Muscle layer of duodenum (tissue), 2 donors: ENCODE measurements around the gene HECW1.
"Not testable (repeated sequence)": the region's sequence is repeated elsewhere in the genome, so short reads cannot be mapped to it uniquely, and the experiment has no call there.

Experiments
- H3K27ac ChIP-seq: one replicate; pipeline ENCODE4 v1.7.0; 2013; ENCODE audit warnings: mild to moderate bottlenecking, low read length
- H3K27me3 ChIP-seq: one replicate; pipeline ENCODE4 v1.7.0; 2013; ENCODE audit warnings: low read depth, mild to moderate bottlenecking, control low read depth, low read length
- H3K36me3 ChIP-seq, 2 donors: one replicate each; pipeline ENCODE4 v1.7.0; 2013; ENCODE audit warnings: low read length in 2 of 2, control low read depth in 1 of 2, mild to moderate bottlenecking in 1 of 2; ENCODE audit not compliant: insufficient read depth in 2 of 2, control insufficient read depth in 1 of 2
- H3K4me1 ChIP-seq, 2 donors: one replicate each; pipeline ENCODE4 v1.7.0; 2013; ENCODE audit warnings: low read length in 2 of 2, mild to moderate bottlenecking in 2 of 2, control low read depth in 1 of 2, moderate library complexity in 1 of 2; ENCODE audit not compliant: insufficient read depth in 2 of 2, control insufficient read depth in 1 of 2
- H3K4me3 ChIP-seq, 2 donors: one replicate each; pipeline ENCODE4 v1.7.0; 2013; ENCODE audit warnings: low read length in 2 of 2, low read depth in 1 of 2, mild to moderate bottlenecking in 1 of 2
- H3K9me3 ChIP-seq, 2 donors: one replicate each; pipeline ENCODE4 v1.7.0; 2013; ENCODE audit warnings: low read length in 2 of 2, control low read depth in 1 of 2, mild to moderate bottlenecking in 1 of 2; ENCODE audit not compliant: control insufficient read depth in 1 of 2
- donor health status: healthy.

The HECW1 gene

GRCh38 chr7:43589728-43590127 lies 477.3 kb downstream of the HECW1 start:
- H3K27me3 ChIP-seq, result no peaks in the 10 kb centered on the region
- H3K4me1 ChIP-seq, result peaks cover 0 to 6% of the 10 kb centered on the region in 2 donors
- no peaks in the 10 kb centered on the region for H3K9me3 ChIP-seq
- no peak overlapping the region for H3K4me3 ChIP-seq
- no peak overlapping the region for H3K27ac ChIP-seq
- H3K36me3 ChIP-seq, result no peaks in the 10 kb centered on the region

GRCh38 chr7:43590862-43591557 lies 478.6 kb downstream of the HECW1 start:
- Histone ChIP-seq H3K4me1 (peaks cover 0 to 2% of the 10 kb centered on the region in 2 donors), H3K36me3 (no peaks in the 10 kb centered on the region), H3K4me3 (no peak overlapping the region), H3K9me3 (no peaks in the 10 kb centered on the region), H3K27ac (no peak overlapping the region), H3K27me3 (no peaks in the 10 kb centered on the region)

- no peak overlapping the region for H3K4me3 ChIP-seq
- H3K4me1 ChIP-seq, result peaks cover 0 to 2% of the 10 kb centered on the region in 2 donors
- no peaks in the 10 kb centered on the region for H3K36me3 ChIP-seq
- no peaks in the 10 kb centered on the region for H3K27me3 ChIP-seq
- no peak overlapping the region for H3K27ac ChIP-seq
- no peaks in the 10 kb centered on the region for H3K9me3 ChIP-seq
Observed at GRCh38 chr7:43591558-43592180, 479.2 kb downstream of the HECW1 start.

- peaks cover 0 to 2% of the 10 kb centered on the region in 2 donors for H3K4me1 ChIP-seq
- no peaks in the 10 kb centered on the region for H3K27me3 ChIP-seq
- no peaks in the 10 kb centered on the region for H3K9me3 ChIP-seq
- peaks cover 5% of the 10 kb centered on the region in 2 donors for H3K36me3 ChIP-seq
- H3K4me3 ChIP-seq, result no peak overlapping the region
- H3K27ac ChIP-seq, result no peak overlapping the region
Observed at GRCh38 chr7:43592326-43592725, 479.9 kb downstream of the HECW1 start.

GRCh38 chr7:43593010-43593409 lies 480.6 kb downstream of the HECW1 start:
- Histone ChIP-seq H3K27me3 (no peaks in the 10 kb centered on the region), H3K36me3 (peaks cover 5 to 9% of the 10 kb centered on the region in 2 donors), H3K27ac (no peak overlapping the region)

GRCh38 chr7:43594020-43594419 lies 481.6 kb downstream of the HECW1 start:
- H3K4me3 ChIP-seq, result no peak overlapping the region
- H3K27ac ChIP-seq, result no peak overlapping the region
- H3K9me3 ChIP-seq, result no peaks in the 10 kb centered on the region
- peaks cover 0 to 2% of the 10 kb centered on the region in 2 donors for H3K4me1 ChIP-seq
- H3K27me3 ChIP-seq, result no peaks in the 10 kb centered on the region
- peaks cover 5 to 12% of the 10 kb centered on the region in 2 donors for H3K36me3 ChIP-seq

More at GRCh38 chr7:43593010-43593409, 480.6 kb downstream of the HECW1 start:
- no peaks in the 10 kb centered on the region for H3K9me3 ChIP-seq
- peaks cover 0 to 2% of the 10 kb centered on the region in 2 donors for H3K4me1 ChIP-seq
- no peak overlapping the region for H3K4me3 ChIP-seq

GRCh38 chr7:43596426-43596825 lies 484.0 kb downstream of the HECW1 start:
- H3K9me3 ChIP-seq, result not testable (repeated sequence)
- H3K36me3 ChIP-seq, result peaks cover 5 to 13% of the 10 kb centered on the region in 2 donors

GRCh38 chr7:43600056-43600455 lies 487.6 kb downstream of the HECW1 start:
- Histone ChIP-seq H3K4me3 (no peak overlapping the region), H3K27ac (no peak overlapping the region), H3K27me3 (no peaks in the 10 kb centered on the region), H3K9me3 (no peaks in the 10 kb centered on the region), H3K4me1 (peaks cover 0 to 5% of the 10 kb centered on the region in 2 donors), H3K36me3 (peaks cover 5 to 13% of the 10 kb centered on the region in 2 donors)

More at GRCh38 chr7:43596426-43596825, 484.0 kb downstream of the HECW1 start:
- not testable (repeated sequence) for H3K27ac ChIP-seq, H3K4me3 ChIP-seq, H3K27me3 ChIP-seq, H3K4me1 ChIP-seq

- Histone ChIP-seq H3K9me3 (no peaks in the 10 kb centered on the region), H3K36me3 (peaks cover 1 to 9% of the 10 kb centered on the region in 2 donors), H3K27ac (no peak overlapping the region), H3K4me3 (no peak overlapping the region), H3K4me1 (peaks cover 0 to 5% of the 10 kb centered on the region in 2 donors), H3K27me3 (no peaks in the 10 kb centered on the region)
Observed at GRCh38 chr7:43602256-43602655, 489.8 kb downstream of the HECW1 start.

GRCh38 chr7:43604251-43604650 lies 491.8 kb downstream of the HECW1 start:
- no peak overlapping the region for H3K4me3 ChIP-seq
- H3K27me3 ChIP-seq, result no peaks in the 10 kb centered on the region
- no peaks in the 10 kb centered on the region for H3K9me3 ChIP-seq
- H3K4me1 ChIP-seq, result peaks cover 0 to 5% of the 10 kb centered on the region in 2 donors
- peaks cover 0 to 6% of the 10 kb centered on the region in 2 donors for H3K36me3 ChIP-seq
- no peak overlapping the region for H3K27ac ChIP-seq

- Histone ChIP-seq H3K9me3 (no peaks in the 10 kb centered on the region), H3K27me3 (no peaks in the 10 kb centered on the region), H3K4me1 (peaks cover 8 to 22% of the 10 kb centered on the region in 2 donors), H3K36me3 (peaks cover 0 to 12% of the 10 kb centered on the region in 2 donors), H3K27ac (no peak overlapping the region), H3K4me3 (no peak overlapping the region)
Observed at GRCh38 chr7:43609097-43609496, 496.6 kb downstream of the HECW1 start.
